ENCODE results near the gene PAQR7.

Gene PAQR7, protein sequence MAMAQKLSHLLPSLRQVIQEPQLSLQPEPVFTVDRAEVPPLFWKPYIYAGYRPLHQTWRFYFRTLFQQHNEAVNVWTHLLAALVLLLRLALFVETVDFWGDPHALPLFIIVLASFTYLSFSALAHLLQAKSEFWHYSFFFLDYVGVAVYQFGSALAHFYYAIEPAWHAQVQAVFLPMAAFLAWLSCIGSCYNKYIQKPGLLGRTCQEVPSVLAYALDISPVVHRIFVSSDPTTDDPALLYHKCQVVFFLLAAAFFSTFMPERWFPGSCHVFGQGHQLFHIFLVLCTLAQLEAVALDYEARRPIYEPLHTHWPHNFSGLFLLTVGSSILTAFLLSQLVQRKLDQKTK

DNA sequence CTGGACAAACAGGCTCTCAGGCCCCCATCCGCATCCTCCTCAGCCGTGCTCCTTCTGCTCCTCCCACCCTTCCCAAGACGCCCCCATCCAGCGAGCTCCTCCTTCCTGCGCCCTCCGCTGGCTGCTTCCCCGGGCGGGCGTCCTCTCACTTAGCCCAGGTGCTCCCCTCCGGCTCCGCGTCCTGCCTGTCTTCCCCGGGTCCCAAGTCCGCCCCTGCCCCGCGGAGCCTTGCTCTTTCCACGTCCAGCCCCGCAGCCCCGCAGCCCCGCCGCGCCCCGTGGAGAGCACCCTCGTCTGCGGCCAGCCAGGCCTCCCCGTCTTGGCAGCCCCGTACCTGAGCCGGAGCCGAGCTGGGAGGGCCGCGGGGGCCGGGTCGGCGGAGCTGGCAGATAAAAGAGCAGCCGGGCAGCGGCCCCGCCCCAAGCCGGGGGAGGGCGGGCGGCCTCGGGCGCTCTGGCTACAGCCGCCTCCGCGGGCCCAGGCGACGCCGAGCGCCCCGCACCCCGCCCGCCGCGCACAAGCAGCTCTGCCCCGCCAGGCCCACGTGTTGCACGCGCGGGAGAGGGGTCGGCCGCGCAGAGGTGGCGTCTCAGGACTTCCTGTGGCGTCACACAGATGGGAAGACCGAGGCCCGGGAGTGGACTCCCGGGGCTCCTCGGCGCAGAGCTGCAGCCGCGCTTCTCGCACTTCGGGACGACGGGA is at the start of gene PAQR7:
TSS of gene PAQR7 (minus strand) at position 555 of the 702 bp plus-strand sequence. CDS start 11,869 bp downstream, outside the sequence.
- ATAC-seq = peak; percentile 82
- peaks cover 10% of the 10 kb centered on the region for H3K27me3 Mint-ChIP-seq

DNA sequence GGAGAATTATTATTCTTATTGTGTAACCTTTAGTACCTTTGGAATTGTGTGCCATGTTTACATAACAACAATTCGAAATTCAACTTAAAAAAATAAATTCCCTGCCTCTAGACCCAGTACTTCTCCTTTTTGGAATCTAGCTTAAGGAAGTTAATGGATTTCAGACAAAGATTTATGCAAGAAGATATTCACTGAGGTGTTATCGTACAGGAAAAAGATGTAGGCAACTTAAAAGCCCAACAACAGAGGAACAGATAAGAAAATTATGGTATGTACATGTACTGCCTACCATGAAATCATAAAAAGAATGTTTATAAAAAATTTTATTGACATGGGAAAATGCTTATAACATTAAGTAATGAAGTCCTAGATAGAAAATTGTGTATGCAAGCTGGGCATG is 48.9 kb upstream of the PAQR7 start:
- Mint-ChIP-seq H3K27ac (no peak overlapping the region), H3K9me3 (no peaks in the 10 kb centered on the region), H3K4me3 (no peak overlapping the region), H3K4me1 (peaks cover 23% of the 10 kb centered on the region), H3K36me3 (ENCODE audit: low read depth) (no peaks in the 10 kb centered on the region), H3K27me3 (peaks cover 9% of the 10 kb centered on the region)
- DNase-seq (no peak), ATAC-seq (no peak)

More for the DNA sequence above, at the start of gene PAQR7:
- DNase-seq = peak; percentile 72
- peak within 1 kb of the TSS; percentile 87 for H3K4me3 Mint-ChIP-seq
- H3K27ac Mint-ChIP-seq = peak within 1 kb of the TSS; percentile 73
- H3K36me3 Mint-ChIP-seq (ENCODE audit: low read depth) = no peaks in the 10 kb centered on the region
- H3K4me1 Mint-ChIP-seq = peaks cover 13% of the 10 kb centered on the region
- no peaks in the 10 kb centered on the region for H3K9me3 Mint-ChIP-seq

DNA sequence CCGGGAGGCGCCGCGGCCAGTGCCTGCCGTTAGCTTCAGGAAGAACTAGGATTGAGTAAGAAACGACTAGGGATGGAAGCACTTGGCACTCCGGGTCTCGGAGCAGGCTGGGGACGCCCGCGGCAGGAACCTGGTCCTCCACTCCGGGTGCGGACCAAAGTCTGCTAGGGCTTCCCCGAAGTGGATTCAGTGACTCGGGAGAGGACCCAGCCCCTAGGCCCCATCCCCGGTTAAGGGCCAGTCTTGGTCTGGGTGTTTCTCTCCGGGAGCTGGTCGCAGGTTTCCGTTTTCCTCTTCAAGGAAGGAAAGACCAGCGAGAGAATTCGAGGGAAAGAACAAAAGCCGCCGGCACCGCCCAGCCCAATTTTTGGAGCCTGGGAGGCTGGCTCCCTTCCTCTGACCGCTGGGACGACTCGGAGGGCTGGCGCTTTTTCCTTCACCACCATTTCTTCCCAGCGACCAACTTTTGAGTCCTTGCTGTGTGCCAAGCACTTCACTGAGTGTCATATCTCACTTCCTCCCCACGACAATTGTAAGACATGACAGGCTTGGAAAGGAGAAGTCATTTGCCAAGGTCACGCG is 47.6 kb upstream of the PAQR7 start:
- H3K36me3 Mint-ChIP-seq (ENCODE audit: low read depth) = no peaks in the 10 kb centered on the region
- peak; percentile 37 for ATAC-seq
- H3K9me3 Mint-ChIP-seq = no peaks in the 10 kb centered on the region
- no peak overlapping the region for H3K27ac Mint-ChIP-seq
- peak; percentile 35 for DNase-seq
- H3K4me1 Mint-ChIP-seq = peaks cover 28% of the 10 kb centered on the region
- peaks cover 9% of the 10 kb centered on the region for H3K27me3 Mint-ChIP-seq
- peak overlapping the region; percentile 73 for H3K4me3 Mint-ChIP-seq

DNA sequence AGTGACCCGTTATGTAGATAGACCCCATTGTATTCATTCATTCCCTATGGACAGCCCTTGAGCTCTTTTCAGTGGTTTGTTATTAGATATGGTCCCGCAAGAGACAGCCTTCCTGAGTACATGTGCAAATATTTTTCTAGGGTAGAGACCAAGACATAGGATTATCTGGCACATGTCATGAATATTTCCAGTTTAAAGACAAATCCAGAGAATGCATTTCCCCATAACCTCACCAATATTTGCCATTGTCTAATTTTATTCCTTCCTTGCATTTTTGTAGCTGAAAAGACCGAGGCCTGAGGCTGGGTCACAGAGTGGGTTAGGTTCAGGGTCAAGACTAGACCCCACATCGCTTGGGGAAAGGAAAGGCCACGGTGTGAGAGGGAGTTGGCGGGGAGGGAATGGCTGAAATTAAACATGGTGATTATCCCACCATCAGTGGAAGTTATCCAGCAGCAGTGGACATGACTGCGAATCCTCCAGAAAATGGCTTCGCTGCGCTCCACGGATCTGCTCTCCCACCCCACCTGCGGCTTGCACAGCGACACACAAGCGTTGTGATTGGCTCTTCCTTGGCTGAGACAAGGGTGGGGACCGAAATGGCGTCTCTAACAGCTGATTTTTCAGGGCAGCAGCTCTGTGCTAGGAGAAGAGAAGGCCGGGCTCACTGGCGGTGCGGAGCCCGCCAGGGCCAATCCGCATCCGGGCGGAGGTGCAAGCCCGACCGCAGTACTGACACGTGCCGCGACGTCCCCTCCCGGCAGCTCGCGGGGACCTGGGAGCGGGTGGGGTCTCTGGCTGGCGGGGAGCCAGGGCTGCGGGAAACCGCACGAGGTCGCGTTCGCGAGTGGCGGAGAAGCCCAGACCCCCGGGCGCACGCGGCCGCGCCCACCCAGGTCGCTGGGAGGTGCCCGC is 46.8 kb upstream of the PAQR7 start:
- peak; percentile 81 for ATAC-seq
- peak overlapping the region; percentile 73 for H3K4me3 Mint-ChIP-seq

DNA sequence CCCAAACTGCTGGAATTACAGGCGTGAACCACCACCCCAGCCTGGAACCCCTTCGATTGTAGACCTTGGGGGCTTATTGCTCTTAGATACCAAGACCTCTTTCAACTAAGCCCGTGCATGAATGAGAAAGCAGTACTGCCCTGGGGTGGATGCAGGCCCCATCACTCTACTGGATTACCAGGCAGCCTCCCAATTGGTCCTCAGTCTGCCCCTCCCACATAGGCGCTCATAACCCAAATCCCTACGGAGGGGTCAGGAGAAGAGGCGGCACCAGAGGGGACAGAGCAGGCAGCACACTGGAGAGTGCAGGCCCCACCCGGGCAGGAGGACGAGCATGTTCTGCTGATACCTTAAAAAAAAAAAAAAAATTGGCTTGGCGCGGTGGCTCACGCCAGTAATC is 43.1 kb upstream of the PAQR7 start:
- H3K27ac Mint-ChIP-seq = no peak overlapping the region
- no peaks in the 10 kb centered on the region for H3K9me3 Mint-ChIP-seq
- no peaks in the 10 kb centered on the region for H3K36me3 Mint-ChIP-seq (ENCODE audit: low read depth)
- H3K4me3 Mint-ChIP-seq = no peak overlapping the region
- ATAC-seq (no peak), DNase-seq (no peak)
- peaks cover 4% of the 10 kb centered on the region for H3K27me3 Mint-ChIP-seq
- peaks cover 26% of the 10 kb centered on the region for H3K4me1 Mint-ChIP-seq

More for the DNA sequence above, 46.8 kb upstream of the PAQR7 start:
- Mint-ChIP-seq H3K4me1 (peaks cover 32% of the 10 kb centered on the region), H3K36me3 (ENCODE audit: low read depth) (no peaks in the 10 kb centered on the region), H3K27me3 (peaks cover 9% of the 10 kb centered on the region), H3K27ac (peak overlapping the region; percentile 60), H3K9me3 (no peaks in the 10 kb centered on the region)
- peak; percentile 46 for DNase-seq

DNA sequence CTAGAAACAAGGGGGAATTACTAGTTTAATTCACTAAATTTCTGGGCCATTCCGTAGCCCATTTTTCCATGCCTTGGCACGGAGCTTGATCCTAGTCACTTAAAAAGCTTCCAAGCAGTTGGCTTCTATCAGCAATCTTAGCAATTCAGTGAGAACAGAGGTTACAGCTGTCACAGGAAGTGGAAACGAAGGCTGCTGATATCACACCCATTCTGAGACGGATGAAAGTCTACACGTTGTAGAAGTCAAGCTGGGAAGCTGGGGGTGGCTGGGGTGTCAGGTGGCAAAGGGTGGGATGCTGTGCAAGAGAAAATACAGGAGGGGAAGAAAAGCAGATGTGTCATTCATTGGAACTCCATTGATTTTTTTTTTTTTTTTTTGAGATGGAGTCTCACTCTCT is 42.5 kb upstream of the PAQR7 start:
- Mint-ChIP-seq H3K4me1 (peaks cover 20% of the 10 kb centered on the region), H3K9me3 (no peaks in the 10 kb centered on the region), H3K4me3 (no peak overlapping the region), H3K27me3 (no peaks in the 10 kb centered on the region), H3K36me3 (ENCODE audit: low read depth) (no peaks in the 10 kb centered on the region), H3K27ac (no peak overlapping the region)
- DNase-seq (no peak), ATAC-seq (no peak)

DNA sequence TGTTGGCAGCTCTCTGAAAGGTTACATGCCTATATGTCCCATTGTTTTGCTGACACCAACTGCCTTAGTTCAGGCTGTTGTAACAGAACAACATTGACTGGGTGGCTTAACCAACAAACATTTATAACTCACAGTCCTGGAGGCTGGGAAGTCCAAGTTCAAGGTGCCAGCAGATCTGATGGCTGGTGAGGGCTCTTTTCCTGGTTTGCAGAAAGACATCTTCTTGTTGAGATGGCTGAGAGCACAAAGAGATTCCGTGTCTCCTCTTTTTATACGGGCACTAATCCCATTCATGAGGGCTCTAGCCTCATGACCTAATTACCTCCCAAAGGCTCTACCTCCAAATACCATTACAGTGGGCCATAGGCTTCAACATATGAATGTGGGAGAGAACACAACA is 41.0 kb upstream of the PAQR7 start:
- H3K27ac Mint-ChIP-seq = no peak overlapping the region
- H3K4me1 Mint-ChIP-seq = peaks cover 9% of the 10 kb centered on the region
- no peaks in the 10 kb centered on the region for H3K36me3 Mint-ChIP-seq (ENCODE audit: low read depth)
- no peaks in the 10 kb centered on the region for H3K9me3 Mint-ChIP-seq
- DNase-seq (no peak), ATAC-seq (no peak)
- no peak overlapping the region for H3K4me3 Mint-ChIP-seq
- no peaks in the 10 kb centered on the region for H3K27me3 Mint-ChIP-seq

DNA sequence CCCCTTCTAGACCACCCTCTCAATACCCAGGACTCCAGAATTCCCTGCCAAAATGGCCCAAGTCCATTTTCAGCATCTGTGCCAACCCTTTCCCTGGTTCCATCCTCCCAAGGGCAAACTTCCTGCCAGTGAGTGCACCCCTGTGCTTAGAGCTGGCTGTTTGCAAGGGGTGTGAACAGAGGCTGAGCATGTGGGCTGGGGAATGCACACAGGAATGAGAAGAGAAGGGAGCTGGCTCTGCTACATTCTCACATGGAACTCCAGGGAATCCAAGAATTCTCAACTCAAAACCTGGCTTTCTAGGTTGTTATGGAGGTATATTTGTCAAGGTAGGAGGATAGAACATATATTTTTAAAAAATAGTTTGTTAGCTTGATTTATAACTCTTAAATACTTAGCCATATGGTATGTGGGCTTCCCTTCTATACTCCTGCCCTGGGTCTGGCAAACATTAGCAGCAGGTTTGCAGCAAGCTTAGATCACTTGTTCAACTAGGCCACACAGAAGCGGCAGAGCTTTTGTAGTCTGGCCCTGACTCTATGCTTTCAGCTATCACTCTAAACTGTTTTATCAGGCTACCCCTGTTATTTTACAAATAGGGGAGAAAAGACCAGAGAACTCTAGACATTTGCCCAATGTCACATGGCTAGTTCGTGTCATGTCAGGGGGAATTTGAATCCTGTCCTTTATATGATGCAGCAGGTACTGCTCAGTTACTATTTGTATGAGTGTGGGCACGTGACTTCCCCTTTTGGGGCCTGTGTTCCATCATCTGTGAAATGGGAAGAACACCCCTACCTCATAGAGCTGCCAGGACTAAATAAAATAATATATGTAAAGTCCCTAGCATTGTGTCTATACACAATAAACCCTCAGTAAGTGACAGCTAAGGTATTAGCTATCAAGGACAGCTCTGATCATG is 38.8 kb upstream of the PAQR7 start:
- Mint-ChIP-seq H3K4me1 (peaks cover 9% of the 10 kb centered on the region), H3K27ac (no peak overlapping the region), H3K9me3 (no peaks in the 10 kb centered on the region), H3K27me3 (no peaks in the 10 kb centered on the region), H3K4me3 (no peak overlapping the region), H3K36me3 (ENCODE audit: low read depth) (no peaks in the 10 kb centered on the region)
- no peak for DNase-seq
- no peak for ATAC-seq

DNA sequence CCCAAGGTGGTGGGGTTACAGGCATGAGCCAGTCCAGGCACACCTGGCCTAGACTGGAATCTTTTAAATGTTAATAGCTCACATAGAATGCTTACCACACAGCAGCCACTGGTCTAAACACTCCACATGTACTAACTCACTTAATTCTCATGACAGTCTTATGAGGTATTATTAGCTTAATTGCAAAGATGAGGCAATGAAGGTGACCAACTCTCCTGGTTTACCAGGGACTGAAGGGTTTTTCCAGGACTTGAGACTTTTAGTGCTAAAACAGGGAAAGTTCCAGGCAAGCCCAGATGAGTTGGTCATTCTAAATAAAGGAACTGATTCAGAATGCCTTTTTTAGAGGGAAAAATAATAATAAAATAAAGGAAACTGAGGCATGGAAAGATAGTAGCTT is 37.7 kb upstream of the PAQR7 start:
- no peak overlapping the region for H3K4me3 Mint-ChIP-seq

DNA sequence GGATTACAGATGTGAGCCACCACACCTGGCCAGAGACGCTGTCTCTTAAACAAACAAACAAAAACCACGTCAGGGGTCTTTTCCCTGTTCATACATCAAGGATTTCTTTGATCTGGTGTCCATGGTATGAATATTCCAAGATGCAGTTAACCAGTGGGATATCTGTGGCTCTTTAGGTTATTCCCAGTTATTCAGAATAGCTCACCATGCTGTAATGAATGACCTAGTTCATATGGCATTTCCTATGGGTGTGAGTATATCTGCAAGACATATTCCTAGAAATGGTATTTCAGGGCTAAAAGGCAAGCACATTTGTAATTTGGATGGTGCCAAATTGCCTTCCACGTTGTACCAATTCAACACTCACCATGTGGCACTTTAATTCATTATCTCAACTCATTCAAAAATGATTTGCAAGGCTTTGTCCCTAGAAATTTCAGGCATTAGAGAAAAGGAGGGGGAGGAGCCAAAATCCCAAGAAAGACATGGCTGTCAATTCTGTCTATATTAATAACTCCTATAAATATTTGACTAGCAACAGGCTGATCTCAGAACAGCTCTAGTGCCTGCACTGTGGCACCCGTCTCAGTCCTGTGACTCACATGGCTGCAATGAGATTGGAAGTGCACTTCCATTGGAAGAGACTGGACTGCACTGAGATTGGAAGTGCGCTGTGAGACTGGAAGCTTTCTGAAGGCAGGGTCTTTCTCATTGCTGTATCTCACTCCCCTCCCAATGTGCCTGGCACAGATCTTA is 36.7 kb upstream of the PAQR7 start:
- Mint-ChIP-seq H3K4me1 (no peaks in the 10 kb centered on the region), H3K4me3 (no peak overlapping the region), H3K36me3 (ENCODE audit: low read depth) (no peaks in the 10 kb centered on the region), H3K27ac (peak overlapping the region; percentile 27), H3K27me3 (no peaks in the 10 kb centered on the region), H3K9me3 (no peaks in the 10 kb centered on the region)
- DNase-seq = no peak
- no peak for ATAC-seq

More for the DNA sequence above, 37.7 kb upstream of the PAQR7 start:
- DNase-seq (no peak), ATAC-seq (no peak)
- Mint-ChIP-seq H3K4me1 (peaks cover 6% of the 10 kb centered on the region), H3K36me3 (ENCODE audit: low read depth) (no peaks in the 10 kb centered on the region), H3K27ac (no peak overlapping the region), H3K27me3 (no peaks in the 10 kb centered on the region), H3K9me3 (no peaks in the 10 kb centered on the region)

DNA sequence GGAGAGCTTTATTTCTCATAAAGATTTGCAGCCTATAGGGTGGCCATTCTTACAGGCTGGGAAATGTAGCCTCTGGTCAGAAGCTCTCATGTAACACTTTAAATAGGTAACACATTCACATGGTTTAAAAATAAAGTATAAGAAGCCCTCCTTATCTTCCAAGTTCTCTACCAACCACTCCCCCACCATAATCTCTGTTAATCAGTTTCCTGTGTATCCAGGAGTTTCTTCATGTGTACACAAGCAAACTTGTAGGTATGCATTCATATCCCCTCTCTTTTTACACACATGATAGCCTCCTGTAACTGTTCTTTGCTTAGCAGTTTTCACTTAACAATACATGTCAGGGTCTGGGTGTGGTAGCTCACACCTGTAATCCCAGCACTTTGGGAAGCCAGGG is 35.7 kb upstream of the PAQR7 start:
- DNase-seq (no peak), ATAC-seq (no peak)
- Mint-ChIP-seq H3K9me3 (no peaks in the 10 kb centered on the region), H3K27me3 (no peaks in the 10 kb centered on the region), H3K4me3 (no peak overlapping the region), H3K36me3 (ENCODE audit: low read depth) (no peaks in the 10 kb centered on the region), H3K4me1 (peaks cover 6% of the 10 kb centered on the region), H3K27ac (no peak overlapping the region)

DNA sequence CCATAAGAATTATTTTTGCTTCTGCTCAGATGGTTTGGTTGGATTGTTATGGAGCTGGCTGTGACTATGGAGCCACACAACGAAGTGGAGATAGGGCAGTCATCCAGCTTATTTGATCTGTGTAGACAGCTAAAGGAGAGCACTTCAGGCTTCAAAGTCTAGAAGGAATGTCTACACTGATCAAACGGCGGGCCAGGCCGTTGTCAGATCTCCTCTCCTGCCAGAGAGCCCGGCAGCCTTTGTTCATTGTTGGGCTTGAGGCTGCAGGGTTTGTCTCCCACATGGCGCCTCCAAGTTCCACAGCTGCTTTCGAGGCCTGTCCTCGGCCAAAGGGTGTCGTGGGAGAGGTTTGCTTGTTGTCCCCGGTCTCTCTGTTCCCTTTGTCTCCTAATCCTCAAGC is 33.5 kb upstream of the PAQR7 start:
- Mint-ChIP-seq H3K27me3 (no peaks in the 10 kb centered on the region), H3K9me3 (no peaks in the 10 kb centered on the region), H3K27ac (no peak overlapping the region), H3K4me3 (no peak overlapping the region), H3K36me3 (ENCODE audit: low read depth) (peaks cover 11% of the 10 kb centered on the region), H3K4me1 (peaks cover 16% of the 10 kb centered on the region)
- no peak for DNase-seq
- no peak for ATAC-seq

DNA sequence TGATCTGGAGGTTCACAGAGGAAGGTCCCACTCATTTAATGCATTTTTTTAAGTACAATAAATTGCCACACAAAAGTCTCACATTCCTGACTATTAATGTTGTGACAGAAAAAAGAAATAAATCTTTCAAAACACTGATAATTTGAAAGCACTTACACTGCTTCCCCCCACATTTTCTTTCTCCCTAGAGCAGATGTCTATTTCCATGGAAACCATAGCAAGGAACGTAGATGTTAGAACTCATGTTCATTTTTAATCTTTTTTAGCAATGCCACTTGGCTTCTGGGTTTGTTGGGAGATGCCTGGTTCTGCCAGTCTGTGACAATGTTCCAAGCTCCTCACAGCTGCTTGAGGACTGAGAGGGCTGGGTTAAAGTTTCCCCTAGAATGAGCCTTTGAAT is 32.7 kb upstream of the PAQR7 start:
- peaks cover 21% of the 10 kb centered on the region for H3K4me1 Mint-ChIP-seq
- H3K36me3 Mint-ChIP-seq (ENCODE audit: low read depth) = peaks cover 16% of the 10 kb centered on the region
- H3K27ac Mint-ChIP-seq = no peak overlapping the region
- DNase-seq = no peak
- H3K9me3 Mint-ChIP-seq = no peaks in the 10 kb centered on the region
- no peak for ATAC-seq
- no peaks in the 10 kb centered on the region for H3K27me3 Mint-ChIP-seq
- no peak overlapping the region for H3K4me3 Mint-ChIP-seq

All from activated naive CD8-positive, alpha-beta T cell treated with anti-CD3 and anti-CD28 coated beads, Interleukin-2, amount 50 U/mL, for 24 hours (primary cell).